Activated CD4-positive, alpha-beta T cell treated with anti-CD3 and anti-CD28 coated beads for 1 hour (primary cell): ENCODE measurements around the gene NRN1L.

Experiments used
- DNase-seq: peaks from one replicate; pipeline ENCODE4 v3.0.0-alpha.2; 2020

The NRN1L gene

DNA sequence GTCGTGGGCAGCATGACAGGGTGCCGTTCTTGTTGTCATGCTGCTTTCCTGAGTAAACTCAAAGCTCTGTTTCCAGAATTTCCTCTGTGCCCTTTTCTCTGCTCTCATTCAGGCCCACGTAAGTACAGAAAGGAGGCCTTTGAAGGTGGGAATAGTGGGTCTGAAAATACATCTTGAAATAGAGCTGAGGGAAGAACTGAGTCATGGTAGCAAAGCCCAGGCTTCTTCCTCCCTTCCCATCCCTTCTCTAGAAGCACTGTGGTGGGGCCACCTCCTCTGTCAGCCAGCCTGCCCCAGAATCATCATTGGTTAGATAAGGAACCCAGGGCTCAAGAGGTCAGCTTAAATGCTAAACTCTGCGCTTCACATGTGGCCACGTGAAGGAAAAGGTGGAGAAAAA is 37.5 kb downstream of the NRN1L start:
- DNase-seq = no peak

DNA sequence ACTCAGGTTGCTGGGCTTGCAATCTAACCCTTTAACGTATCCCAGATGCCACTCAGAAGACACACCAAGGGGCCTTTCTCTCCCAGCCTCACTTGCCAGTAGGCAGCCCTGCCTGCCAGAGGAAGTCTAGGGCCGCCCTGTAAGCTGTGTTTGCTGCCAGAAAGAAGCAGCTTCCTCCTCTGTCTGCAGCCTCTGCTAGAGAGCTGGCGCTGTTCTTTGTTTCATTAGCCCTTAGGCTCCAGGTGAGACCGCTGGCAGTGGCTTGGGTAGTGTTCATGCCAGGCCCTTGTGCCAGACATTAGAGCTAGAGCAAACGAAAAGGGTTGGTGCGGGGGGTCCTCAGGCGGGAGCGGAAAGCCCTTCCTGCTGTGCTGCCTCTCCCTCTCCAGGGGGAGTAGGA is 38.1 kb downstream of the NRN1L start:
- DNase-seq = no peak

DNA sequence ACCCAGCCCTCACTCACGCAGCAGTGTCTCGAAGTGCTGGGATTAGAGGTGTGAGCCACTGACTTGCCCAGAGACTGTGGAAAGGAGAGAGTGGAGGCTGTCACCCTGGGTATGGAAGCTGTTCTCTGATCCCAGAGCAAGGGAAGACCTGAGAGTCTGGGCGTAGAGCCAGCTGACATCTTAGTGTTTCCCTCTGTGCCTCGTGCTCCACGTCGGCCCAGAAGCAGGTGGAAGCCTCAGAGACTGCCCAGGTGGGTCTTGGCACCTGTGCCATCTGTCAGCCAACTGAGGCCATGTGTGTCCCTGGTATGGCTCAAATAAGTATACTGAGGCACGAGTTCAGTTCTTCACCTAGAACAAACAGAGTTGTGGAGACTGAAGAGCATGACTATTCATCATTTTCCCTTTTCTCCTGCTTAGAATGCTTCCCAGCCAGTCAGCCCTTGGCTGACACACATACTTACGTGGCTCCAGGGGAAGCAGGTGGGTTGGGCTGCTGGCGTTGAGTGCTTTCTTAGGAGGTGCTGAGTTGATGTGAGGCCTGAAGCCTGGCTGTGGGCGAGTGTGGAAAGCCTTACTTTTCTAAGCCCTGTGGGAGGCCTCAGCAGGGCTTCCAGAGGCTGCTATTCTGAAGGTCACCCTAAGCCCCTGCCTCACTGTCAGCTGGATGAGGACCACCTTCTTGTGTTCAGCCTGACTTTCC is 38.9 kb downstream of the NRN1L start:
- DNase-seq = no peak

DNA sequence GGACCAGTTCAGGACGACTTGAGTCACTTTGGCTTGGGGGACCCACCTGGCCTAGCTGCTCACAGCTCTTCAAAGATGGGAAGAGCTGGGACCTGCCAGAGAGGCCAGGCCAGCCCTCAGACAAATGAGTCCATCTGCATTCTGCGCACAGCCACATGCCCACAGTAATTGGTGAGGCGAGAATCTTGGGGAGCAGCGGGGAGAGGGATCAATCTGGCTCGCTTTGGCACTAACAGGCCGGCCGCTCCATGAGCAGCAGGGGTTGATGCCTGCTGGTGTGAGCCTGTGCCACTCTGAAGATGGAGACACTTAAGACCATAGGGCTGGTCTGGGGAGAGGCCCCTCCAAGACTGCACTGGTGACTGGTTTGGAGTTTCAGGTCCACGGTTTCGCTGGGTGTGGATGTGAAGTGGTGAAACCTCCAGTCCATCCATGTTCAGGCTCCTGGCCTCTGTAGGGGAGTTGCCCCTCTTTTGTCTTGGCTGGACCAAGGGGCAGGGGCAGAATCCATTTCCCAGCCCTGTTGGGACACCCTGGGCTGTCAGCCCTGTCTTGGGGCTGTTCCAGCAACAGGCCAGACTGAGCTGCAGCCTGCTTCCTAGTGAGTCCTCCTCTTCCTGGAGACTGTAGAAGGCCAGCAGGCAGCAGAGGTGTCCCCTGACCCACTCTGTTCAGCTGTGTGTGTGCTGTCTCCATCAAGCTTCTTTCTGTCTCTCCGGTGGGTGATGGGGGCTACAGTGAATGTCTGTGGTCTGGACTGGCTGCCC is 39.6 kb downstream of the NRN1L start:
- DNase-seq = no peak

DNA sequence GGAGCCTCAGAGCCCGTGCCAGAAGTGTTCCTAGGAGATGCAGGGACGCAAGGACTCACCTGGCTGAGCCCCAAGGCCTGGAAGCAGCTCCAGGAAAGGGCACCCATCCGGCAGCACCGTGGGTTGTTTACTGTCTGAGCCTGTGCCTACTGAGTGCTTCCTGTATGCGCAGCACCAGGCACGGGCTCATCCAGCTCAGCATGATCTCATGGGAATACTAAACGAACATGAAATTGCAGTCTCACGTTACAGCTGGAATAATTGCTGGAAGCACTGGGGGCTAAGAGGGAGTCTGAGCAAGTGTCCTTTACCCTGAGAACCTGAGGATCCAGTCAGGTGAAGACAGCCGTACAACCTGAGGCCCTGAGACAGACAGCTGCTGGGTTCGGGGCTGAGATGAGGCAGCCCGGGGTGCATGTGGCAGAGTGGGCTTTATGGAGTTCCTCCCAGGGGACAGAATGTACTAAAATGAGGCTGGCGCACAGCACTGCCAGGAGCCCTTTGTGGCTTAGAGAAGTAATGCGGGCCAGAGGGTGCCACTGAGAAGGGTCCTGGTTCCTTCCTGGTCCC is 41.6 kb downstream of the NRN1L start:
- DNase-seq = no peak

DNA sequence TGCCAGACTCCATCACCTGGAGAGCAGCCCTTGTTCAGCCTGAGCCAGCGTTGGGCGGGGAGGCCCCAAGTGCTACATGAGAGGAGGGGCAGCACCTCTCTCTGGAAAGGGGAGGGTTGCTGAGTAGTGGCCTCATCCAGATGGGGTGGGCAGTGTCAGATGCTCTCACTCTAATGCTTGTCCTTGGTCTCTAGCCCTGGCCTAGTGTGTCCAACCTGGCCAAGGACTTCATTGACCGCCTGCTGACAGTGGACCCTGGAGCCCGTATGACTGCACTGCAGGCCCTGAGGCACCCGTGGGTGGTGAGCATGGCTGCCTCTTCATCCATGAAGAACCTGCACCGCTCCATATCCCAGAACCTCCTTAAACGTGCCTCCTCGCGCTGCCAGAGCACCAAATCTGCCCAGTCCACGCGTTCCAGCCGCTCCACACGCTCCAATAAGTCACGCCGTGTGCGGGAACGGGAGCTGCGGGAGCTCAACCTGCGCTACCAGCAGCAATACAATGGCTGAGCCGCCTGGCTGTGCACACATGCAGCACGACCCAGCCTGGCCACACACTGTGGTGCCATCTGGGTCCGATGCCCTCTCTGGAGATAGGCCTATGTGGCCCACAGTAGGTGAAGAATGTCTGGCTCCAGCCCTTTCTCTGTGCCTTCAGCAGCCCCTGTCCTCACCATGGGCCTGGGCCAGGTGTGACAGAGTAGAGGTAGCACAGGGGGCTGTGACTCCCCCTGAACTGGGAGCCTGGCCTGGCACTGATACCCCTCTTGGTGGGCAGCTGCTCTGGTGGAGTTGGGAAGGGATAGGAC is 42.7 kb downstream of the NRN1L start:
- DNase-seq = no peak

DNA sequence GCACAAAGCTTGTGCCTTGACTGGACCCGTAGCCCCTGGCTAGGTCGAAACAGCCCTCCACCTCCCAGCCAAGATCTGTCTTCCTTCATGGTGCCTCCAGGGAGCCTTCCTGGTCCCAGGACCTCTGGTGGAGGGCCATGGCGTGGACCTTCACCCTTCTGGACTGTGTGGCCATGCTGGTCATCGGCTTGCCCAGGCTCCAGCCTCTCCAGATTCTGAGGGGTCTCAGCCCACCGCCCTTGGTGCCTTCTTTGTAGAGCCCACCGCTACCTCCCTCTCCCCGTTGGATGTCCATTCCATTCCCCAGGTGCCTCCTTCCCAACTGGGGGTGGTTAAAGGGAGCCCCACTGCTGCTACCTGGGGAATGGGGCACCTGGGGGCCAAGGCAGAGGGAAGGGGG is 43.5 kb downstream of the NRN1L start:
- DNase-seq = no peak

DNA sequence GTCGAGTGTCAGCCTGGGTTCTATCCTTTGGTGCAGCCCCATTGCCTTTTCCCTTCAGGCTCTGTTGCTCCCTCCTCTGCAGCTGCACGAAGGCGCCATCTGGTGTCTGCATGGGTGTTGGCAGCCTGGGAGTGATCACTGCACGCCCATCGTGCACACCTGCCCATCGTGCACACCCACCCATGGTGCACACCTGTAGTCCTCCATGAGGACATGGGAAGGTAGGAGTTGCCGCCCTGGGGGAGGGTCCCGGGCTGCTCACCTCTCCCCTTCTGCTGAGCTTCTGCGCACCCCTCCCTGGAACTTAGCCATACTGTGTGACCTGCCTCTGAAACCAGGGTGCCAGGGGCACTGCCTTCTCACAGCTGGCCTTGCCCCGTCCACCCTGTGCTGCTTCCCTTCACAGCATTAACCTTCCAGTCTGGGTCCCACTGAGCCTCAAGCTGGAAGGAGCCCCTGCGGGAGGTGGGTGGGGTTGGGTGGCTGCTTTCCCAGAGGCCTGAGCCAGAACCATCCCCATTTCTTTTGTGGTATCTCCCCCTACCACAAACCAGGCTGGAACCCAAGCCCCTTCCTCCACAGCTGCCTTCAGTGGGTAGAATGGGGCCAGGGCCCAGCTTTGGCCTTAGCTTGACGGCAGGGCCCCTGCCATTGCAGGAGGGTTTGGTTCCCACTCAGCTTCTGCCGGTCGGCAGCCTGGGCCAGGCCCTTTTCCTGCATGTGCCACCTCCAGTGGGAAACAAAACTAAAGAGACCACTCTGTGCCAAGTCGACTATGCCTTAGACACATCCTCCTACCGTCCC is 44.1 kb downstream of the NRN1L start:
- peak; percentile 67 for DNase-seq

DNA sequence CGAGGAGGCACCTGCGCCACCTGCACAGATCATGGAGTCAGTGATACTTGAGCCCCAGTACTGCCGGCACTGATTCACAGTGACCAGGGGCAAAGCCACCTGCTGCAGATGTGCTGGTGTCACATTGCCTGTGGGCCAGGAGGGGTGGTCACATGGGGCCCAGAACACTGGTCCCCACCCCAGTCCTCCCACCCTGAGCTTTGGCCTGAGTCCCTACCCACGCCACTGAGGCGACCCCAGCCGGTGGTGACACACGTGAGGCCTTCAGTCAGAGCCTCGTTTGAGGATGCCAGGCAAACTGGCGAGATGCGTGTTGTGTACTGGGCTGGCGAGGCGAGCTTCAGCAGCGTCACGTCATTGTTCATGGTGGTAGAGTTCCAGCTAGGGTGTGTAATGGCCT is 45.5 kb downstream of the NRN1L start:
- no peak for DNase-seq

DNA sequence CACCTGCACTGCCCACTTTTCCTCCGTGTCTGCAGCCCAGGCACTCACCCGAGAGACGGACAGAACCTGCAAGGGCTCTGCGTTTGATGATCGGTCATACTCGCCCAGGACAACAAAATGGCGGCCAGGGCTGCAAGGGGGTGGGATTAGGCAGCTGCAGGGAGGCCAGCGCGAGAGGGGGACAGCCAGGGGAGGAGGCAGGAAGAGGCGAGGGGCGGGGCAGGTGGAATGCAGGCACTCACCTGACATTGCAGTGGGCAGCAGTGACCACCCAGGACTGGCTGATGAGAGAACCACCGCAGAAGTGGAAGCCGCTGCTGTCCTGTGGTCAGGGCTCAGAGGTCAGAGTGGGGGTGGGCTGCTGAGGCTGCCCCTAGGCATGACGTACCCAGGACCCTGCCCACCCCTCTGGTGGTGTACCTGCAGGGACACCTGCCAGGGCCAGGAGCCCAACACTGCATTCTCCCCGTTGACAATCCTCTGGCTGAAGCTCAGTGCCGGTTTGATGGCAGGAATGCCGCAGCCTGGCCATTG is 46.1 kb downstream of the NRN1L start:
- DNase-seq = no peak

DNA sequence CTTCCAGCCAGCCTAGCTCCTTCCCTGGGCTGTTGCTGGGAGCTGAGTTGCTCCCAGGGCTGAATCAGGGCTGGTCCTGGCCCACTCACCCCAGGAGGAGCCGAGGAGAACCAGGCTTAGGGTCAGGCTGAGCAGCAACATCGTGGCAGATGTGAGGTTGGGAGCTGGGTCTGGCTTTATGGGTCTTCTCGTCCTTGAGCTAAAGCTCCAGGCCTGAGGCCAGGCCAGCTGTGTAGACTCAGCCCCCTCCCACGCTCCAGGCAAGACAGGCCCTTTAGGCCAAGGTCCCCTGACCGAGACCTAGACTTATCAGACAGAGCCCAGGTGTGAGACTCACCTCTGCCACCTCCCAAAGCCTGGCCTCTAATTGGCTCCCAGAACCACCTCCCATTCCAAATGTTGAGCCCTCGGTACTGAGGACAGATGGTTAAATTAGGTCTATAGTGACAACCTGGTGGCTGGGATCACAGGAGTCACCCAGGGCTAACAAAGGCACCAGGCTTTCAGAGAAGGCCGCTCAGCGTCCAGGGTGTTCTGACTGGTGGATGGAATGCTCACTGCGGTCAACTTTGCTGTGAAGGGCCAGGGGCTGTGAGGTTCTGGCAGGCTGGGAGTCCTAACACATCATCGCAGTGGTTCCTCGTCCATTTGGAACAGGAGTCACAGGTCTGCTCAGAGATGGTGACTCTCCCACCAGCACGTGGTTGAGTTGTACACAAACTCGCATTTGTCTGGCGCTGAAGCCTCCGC is 47.2 kb downstream of the NRN1L start, which contains the start of gene CTRL:
CTRL (minus strand) TSS at position 151 of the 750 bp plus-strand sequence; CDS start at position 141, 10 bp downstream.
- DNase-seq = no peak

DNA sequence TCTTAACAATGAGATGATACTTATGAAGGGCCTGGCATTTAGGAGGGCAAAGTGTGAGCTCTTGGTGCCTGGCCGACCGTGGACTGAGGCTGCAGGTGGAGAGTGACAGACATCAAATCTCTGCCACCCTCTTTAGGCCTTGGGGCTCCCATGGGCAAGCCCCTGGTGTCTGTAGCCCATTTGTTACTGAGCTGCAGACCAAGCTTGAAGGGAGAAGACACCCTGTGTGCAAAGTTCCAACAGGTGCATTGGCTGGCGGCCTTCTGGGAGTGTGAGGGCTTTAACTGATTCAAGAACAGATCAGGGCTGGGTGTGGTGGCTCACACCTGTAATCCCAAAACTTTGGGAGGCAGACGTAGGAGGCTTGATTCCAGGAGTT is 47.8 kb downstream of the NRN1L start:
- DNase-seq = no peak

DNA sequence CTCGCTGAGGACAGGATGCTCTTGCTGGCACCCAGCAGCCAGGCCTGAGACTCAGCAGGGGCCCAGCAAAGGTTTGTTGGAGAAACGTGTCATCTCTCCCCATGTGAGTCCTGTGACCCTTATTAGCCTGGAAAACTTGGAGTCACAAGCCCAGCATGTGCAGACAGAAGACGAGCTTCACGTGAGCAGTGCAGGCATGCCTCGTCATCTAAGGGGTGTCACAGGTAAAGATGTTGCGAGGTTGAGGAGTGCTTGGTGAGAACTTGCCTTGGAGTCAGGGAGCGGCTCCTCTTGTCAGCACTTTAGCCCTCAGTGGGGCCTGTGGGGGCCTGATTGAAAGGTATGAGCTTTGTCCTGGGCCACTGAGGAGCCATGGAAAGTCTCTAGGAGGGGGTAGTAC is 49.1 kb downstream of the NRN1L start:
- DNase-seq = no peak

DNA sequence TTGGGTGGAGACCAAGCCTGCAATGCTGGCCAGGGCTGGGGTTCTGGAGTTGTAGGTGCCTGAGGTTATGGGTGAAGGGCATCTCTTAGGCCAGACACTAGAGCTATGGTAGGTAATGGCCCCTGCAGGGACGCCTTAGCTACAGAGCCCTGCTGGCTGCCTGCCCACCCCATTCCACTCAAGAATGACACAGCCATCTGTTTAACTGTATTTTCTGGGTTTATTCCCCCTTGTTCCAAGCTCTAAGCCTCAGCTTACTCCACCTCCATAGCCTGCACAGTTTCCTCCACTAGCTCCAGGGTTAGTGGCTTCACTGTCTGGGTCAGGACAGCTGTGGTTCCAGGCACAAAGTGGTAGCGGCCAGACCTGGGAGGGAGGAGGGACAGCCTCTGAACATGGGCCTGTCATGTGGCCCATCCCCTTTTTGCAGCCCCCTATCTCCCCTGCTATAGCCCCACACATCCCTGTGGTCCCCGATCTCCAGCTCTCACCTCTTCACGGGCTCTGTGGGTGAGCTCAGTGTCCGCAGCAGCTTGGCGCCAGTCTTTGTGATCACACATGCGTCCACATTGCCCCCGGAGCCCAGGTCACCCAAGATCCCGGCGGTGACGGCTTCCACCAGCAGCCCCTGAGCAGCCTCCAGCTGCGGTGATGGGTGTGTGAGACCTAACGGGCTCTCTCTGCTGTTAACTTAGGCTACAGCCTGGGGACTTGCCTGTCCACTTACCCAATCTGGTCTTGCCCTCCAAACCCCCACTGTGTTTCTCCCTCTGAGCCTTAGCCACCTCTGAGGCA is 49.8 kb downstream of the NRN1L start:
- no peak for DNase-seq

DNA sequence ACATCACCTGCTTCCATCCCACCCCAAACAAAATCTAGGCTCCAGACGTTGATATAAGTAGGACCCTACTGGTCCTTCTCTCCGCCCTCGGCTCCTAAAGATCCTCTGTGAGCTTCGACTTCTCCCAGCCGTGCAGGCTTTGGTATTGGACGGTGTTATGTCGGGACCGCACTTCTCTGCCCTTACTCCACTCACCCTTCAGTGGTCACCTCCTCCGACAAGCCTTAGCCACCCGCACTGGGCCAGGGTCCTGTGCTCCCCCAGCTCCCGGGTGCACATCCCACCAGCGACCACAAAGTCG is 50.4 kb downstream of the NRN1L start:
- DNase-seq = no peak

DNA sequence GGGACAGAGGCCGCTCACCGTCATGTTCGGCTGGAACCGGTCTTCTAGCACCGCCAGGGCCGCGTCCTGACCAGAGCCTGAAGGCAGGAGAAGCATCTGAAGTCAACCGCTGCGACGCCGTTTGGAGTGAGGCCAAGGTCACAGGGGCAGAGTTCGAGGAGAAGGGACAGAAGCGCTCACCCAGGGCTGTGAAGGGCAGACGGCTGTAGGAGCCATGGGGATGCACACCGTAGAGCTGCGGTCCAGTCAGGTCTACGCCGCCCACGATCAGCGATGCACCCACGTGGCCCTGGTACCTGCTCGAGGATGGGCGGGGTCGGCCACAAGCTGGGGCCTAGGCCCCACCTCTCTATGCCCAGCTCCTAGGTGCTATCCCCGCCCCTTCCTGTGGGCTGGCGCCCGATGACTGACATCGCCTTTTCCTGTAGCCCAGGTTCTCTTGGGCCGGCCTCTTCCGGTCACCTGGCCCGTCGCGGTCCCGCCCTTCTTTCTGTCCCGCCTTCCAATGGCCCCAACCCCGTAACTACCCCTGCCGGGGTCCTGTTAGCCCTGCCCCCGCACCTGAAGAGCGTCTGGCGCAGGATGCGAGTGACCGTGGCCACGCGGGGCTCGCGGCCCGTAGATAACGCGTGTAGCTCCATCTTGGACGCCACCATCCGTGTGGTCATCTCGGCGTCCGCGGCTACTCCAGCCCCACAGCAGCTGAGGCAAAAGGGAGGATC is 50.9 kb downstream of the NRN1L start:
- peak; percentile 88 for DNase-seq
